Stomach smooth muscle (tissue), 2 donors: ENCODE measurements around the gene DTNB.

Experiments
- H3K27ac ChIP-seq: one replicate; pipeline ENCODE4 v1.7.0; 2013; ENCODE audit warnings: mild to moderate bottlenecking, low read length, inconsistent platforms
- H3K27me3 ChIP-seq, 2 donors: one replicate each; pipeline ENCODE4 v1.7.0; 2013; ENCODE audit warnings: low read length in 2 of 2; ENCODE audit not compliant: insufficient read depth in 2 of 2, control insufficient read depth in 1 of 2
- H3K36me3 ChIP-seq, 2 donors: one replicate each; pipeline ENCODE4 v1.7.0; 2013; ENCODE audit warnings: low read length in 2 of 2; ENCODE audit not compliant: control insufficient read depth in 2 of 2, insufficient read depth in 2 of 2
- H3K4me1 ChIP-seq: one replicate; pipeline ENCODE4 v1.7.0; 2013; ENCODE audit warnings: low read length; ENCODE audit not compliant: control insufficient read depth, insufficient read depth
- H3K4me3 ChIP-seq, 2 donors: one replicate each; pipeline ENCODE4 v1.7.0; 2013; ENCODE audit warnings: low read length in 2 of 2
- H3K9ac ChIP-seq, 2 donors: one replicate each; pipeline ENCODE4 v1.7.0; 2013; ENCODE audit warnings: low read length in 2 of 2, mild to moderate bottlenecking in 1 of 2
- H3K9me3 ChIP-seq, 2 donors: one replicate each; pipeline ENCODE4 v1.7.0; 2013; ENCODE audit warnings: low read length in 2 of 2; ENCODE audit not compliant: control insufficient read depth in 2 of 2
- donor health status: healthy.
- donor health status: Pancreatic carcinoma.

The DTNB gene

GRCh38 chr2:25380586-25381375 is 292.6 kb downstream of the DTNB start:
- H3K27me3 ChIP-seq, result no peaks in the 10 kb centered on the region
- no peaks in the 10 kb centered on the region for H3K9me3 ChIP-seq
- no peaks in the 10 kb centered on the region for H3K36me3 ChIP-seq
- no peak overlapping the region for H3K9ac ChIP-seq
- H3K4me1 ChIP-seq, result peaks cover 30% of the 10 kb centered on the region
- H3K27ac ChIP-seq, result no peak overlapping the region
- no peak overlapping the region for H3K4me3 ChIP-seq

GRCh38 chr2:25380023-25380422 is 293.4 kb downstream of the DTNB start:
- no peaks in the 10 kb centered on the region for H3K9me3 ChIP-seq
- H3K27ac ChIP-seq, result no peak overlapping the region
- no peaks in the 10 kb centered on the region for H3K27me3 ChIP-seq
- no peaks in the 10 kb centered on the region for H3K36me3 ChIP-seq
- peaks cover 30% of the 10 kb centered on the region for H3K4me1 ChIP-seq
- H3K9ac ChIP-seq, result no peak overlapping the region
- no peak overlapping the region for H3K4me3 ChIP-seq

- Histone ChIP-seq H3K9me3 (no peaks in the 10 kb centered on the region), H3K27me3 (no peaks in the 10 kb centered on the region), H3K4me1 (peaks cover 30% of the 10 kb centered on the region), H3K9ac (no peak overlapping the region), H3K27ac (no peak overlapping the region), H3K4me3 (no peak overlapping the region), H3K36me3 (no peaks in the 10 kb centered on the region)
Observed at GRCh38 chr2:25379535-25379934, 293.8 kb downstream of the DTNB start.

GRCh38 chr2:25378731-25379490 is 294.5 kb downstream of the DTNB start:
- no peaks in the 10 kb centered on the region for H3K36me3 ChIP-seq
- H3K4me1 ChIP-seq, result peaks cover 30% of the 10 kb centered on the region
- no peak overlapping the region for H3K9ac ChIP-seq
- H3K27me3 ChIP-seq, result no peaks in the 10 kb centered on the region
- no peak overlapping the region for H3K4me3 ChIP-seq
- no peaks in the 10 kb centered on the region for H3K9me3 ChIP-seq
- no peak overlapping the region for H3K27ac ChIP-seq

GRCh38 chr2:25377822-25378421 is 295.5 kb downstream of the DTNB start:
- H3K27me3 ChIP-seq, result no peaks in the 10 kb centered on the region
- H3K4me3 ChIP-seq, result peak overlapping the region in 1 of 2 donors; percentile 61
- no peaks in the 10 kb centered on the region for H3K9me3 ChIP-seq
- no peaks in the 10 kb centered on the region for H3K36me3 ChIP-seq
- H3K4me1 ChIP-seq, result peaks cover 30% of the 10 kb centered on the region
- peak overlapping the region; percentile 49 for H3K27ac ChIP-seq
- H3K9ac ChIP-seq, result no peak overlapping the region

- Histone ChIP-seq H3K9ac (peak overlapping the region in 1 of 2 donors; percentile 62), H3K4me3 (peak overlapping the region; percentile 61 to 68), H3K9me3 (no peaks in the 10 kb centered on the region), H3K36me3 (no peaks in the 10 kb centered on the region), H3K4me1 (peaks cover 30% of the 10 kb centered on the region), H3K27me3 (no peaks in the 10 kb centered on the region), H3K27ac (peak overlapping the region; percentile 55)
Observed at GRCh38 chr2:25376750-25377621, 296.4 kb downstream of the DTNB start.

GRCh38 chr2:25375989-25376545 is 297.3 kb downstream of the DTNB start:
- H3K9ac ChIP-seq, result no peak overlapping the region
- peak overlapping the region; percentile 55 for H3K27ac ChIP-seq
- H3K27me3 ChIP-seq, result no peaks in the 10 kb centered on the region
- H3K4me1 ChIP-seq, result peaks cover 30% of the 10 kb centered on the region
- H3K36me3 ChIP-seq, result no peaks in the 10 kb centered on the region
- H3K9me3 ChIP-seq, result no peaks in the 10 kb centered on the region
- peak overlapping the region; percentile 52 to 68 for H3K4me3 ChIP-seq

GRCh38 chr2:25375371-25375988 is 297.9 kb downstream of the DTNB start:
- no peak overlapping the region for H3K4me3 ChIP-seq
- H3K4me1 ChIP-seq, result peaks cover 25% of the 10 kb centered on the region
- no peaks in the 10 kb centered on the region for H3K9me3 ChIP-seq
- no peak overlapping the region for H3K27ac ChIP-seq
- no peak overlapping the region for H3K9ac ChIP-seq
- no peaks in the 10 kb centered on the region for H3K36me3 ChIP-seq
- H3K27me3 ChIP-seq, result no peaks in the 10 kb centered on the region

GRCh38 chr2:25374827-25375226 is 298.6 kb downstream of the DTNB start:
- no peak overlapping the region for H3K4me3 ChIP-seq
- no peak overlapping the region for H3K9ac ChIP-seq
- H3K9me3 ChIP-seq, result no peaks in the 10 kb centered on the region
- H3K27ac ChIP-seq, result no peak overlapping the region
- no peaks in the 10 kb centered on the region for H3K36me3 ChIP-seq
- H3K27me3 ChIP-seq, result no peaks in the 10 kb centered on the region
- H3K4me1 ChIP-seq, result peaks cover 24% of the 10 kb centered on the region
